A673 (cell line): ENCODE data around the gene MATK. TPM values are rescaled to one million over a fixed set of nuclear protein-coding genes. Genes with fewer than 3 reads are reported as not detected.

Source experiments
- BruUV-seq: library from RNA; stranded (reverse); fragments of 400-500 nt; replicated peaks from 2 replicates; lab custom pipeline; 2021; lab: Mats Ljungman, UMichigan
- CTCF ChIA-PET: fragments of 300-600 bp; sonication (Branson Sonifier 250); formaldehyde crosslinking; loops from one replicate; lab custom pipeline; 2022; ENCODE audit warnings: antibody characterized with exemption; lab: Charles Lee
- POLR2A ChIA-PET: fragments of 300-600 bp; sonication (Branson Sonifier 250); formaldehyde crosslinking; loops from one replicate; lab custom pipeline; 2022; ENCODE audit warnings: antibody characterized with exemption; ENCODE audit not compliant: low non-redundant PET; lab: Charles Lee
- DNase-seq: peaks from one replicate; pipeline ENCODE4 v3.0.0-alpha.2; 2015; ENCODE audit warnings: low spot score
- H3K27ac ChIP-seq: fragments of 200-600 bp; sonication (generic); 2 replicates; pipeline ENCODE4 v1.5.1; 2016; ENCODE audit warnings: mixed run types, low read depth, mild to moderate bottlenecking, mixed read lengths, antibody characterized with exemption, low read length; ENCODE audit not compliant: poor library complexity, severe bottlenecking
- H3K27me3 ChIP-seq: fragments of 200-600 bp; sonication (generic); replicated peaks from 2 replicates; pipeline ENCODE4 v1.6.1; 2017; ENCODE audit warnings: mixed run types, low read depth, mild to moderate bottlenecking, mixed read lengths, antibody characterized with exemption, low read length; ENCODE audit not compliant: insufficient read depth, poor library complexity
- H3K36me3 ChIP-seq: fragments of 200-600 bp; sonication (generic); 2 replicates; pipeline ENCODE4 v1.6.1; 2016; ENCODE audit warnings: mixed run types, mild to moderate bottlenecking, mixed read lengths, antibody characterized with exemption, low read length; ENCODE audit not compliant: insufficient read depth, poor library complexity, severe bottlenecking
- H3K4me1 ChIP-seq: fragments of 200-600 bp; sonication (generic); 2 replicates; pipeline ENCODE4 v1.6.1; 2017; ENCODE audit warnings: mixed run types, mild to moderate bottlenecking, mixed read lengths, antibody characterized with exemption, low read length; ENCODE audit not compliant: insufficient read depth, poor library complexity, severe bottlenecking
- H3K4me3 ChIP-seq: fragments of 200-600 bp; sonication (generic); 2 replicates; pipeline ENCODE4 v1.5.1; 2016; ENCODE audit warnings: low read depth, mixed run types, mild to moderate bottlenecking, mixed read lengths, low read length; ENCODE audit not compliant: poor library complexity, severe bottlenecking
- H3K9me3 ChIP-seq: fragments of 200-600 bp; sonication (generic); 2 replicates; pipeline ENCODE4 v1.6.1; 2016; ENCODE audit warnings: mixed run types, low read depth, mild to moderate bottlenecking, mixed read lengths, antibody characterized with exemption, low read length; ENCODE audit not compliant: poor library complexity, severe bottlenecking
- CTCF ChIP-seq: fragments of 300-800, 200-600 bp; sonication (generic); conservative IDR thresholded peaks from 2 replicates; pipeline ENCODE4 v1.5.1; 2017; ENCODE audit warnings: low read depth, mild to moderate bottlenecking, antibody characterized with exemption, low read length, moderate library complexity, mixed read lengths
- EZH2 ChIP-seq: fragments of 200-600 bp; sonication (generic); IDR thresholded peaks from 2 replicates; pipeline ENCODE4 v1.6.1; 2017; ENCODE audit warnings: borderline replicate concordance, low read depth, mild to moderate bottlenecking, mixed read lengths, antibody characterized with exemption, low read length; ENCODE audit not compliant: poor library complexity, severe bottlenecking
- intact Hi-C: fragments of 100-400 bp; cut with micrococcal nuclease; formaldehyde crosslinking; loops from one replicate; pipeline ENCODE4 v1.10.0; 2022; ENCODE audit not compliant: unreplicated experiment
- total RNA-seq: library from RNA; stranded (reverse); gene quantifications from 2 replicates; pipeline ENCODE4 v1.2.3, GENCODE V29; 2021

MATK gene
- total RNA-seq, 1 experiment from 2014 or later, result 2.0 TPM

GRCh38 chr19:3803114-3803888, 17.1 kb upstream of the MATK start:
- intact Hi-C loops, result no loop called here
- BruUV-seq, result no TSS peak
- Histone ChIP-seq H3K4me3 (no peak overlapping the region), H3K27ac (no peak overlapping the region), H3K36me3 (no peaks in the 10 kb centered on the region), H3K9me3 (no peaks in the 10 kb centered on the region), H3K4me1 (peaks cover 6% of the 10 kb centered on the region), H3K27me3 (peaks cover 18% of the 10 kb centered on the region)
- POLR2A ChIA-PET, result no interaction called here
- CTCF ChIA-PET, result no interaction called here
- no peak for TF ChIP-seq EZH2
- TF ChIP-seq CTCF, result no peak
- DNase-seq, result no peak

DNA sequence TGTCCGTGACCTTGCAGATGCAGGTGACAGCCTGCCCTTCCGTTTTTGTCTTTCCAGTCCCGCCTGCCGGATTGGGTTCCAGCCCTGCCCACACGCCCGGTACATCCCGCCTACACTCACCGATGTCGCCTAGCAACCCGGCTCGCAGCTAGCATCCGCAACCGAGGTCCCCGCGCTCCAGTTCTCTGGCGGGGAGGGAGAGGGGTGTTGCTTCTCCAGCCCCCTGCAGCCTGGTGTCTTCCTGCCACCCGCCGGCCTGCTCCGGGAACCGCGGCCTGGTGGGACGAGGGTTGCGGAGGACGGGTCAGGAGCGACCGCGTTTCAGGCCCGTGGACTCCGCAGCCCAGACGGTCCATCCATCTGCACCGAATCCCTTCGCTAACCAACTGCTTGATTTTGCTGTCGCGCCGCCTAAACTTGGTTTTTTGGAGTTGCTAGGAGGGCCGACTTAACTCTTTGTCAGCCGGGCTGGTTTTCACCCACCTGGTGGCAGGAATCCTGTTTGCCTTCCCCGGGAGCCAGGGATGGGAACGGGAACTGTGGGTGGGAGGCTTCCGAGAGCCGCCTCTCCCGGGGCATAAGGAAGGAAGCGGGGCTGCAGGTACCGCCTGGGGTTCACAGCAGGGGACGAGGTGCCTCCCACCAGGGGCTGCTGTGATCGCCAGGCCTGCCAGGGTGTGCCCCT, 15.4 kb upstream of the MATK start:
- DNase-seq, result no peak
- peaks cover 6% of the 10 kb centered on the region for H3K4me1 ChIP-seq
- ChIA-PET POLR2A (no interaction called here), CTCF (no interaction called here)
- intact Hi-C loops, result no loop called here
- H3K9me3 ChIP-seq, result no peaks in the 10 kb centered on the region
- H3K27me3 ChIP-seq, result peaks cover 18% of the 10 kb centered on the region
- H3K4me3 ChIP-seq, result no peak overlapping the region
- H3K27ac ChIP-seq, result no peak overlapping the region
- no peaks in the 10 kb centered on the region for H3K36me3 ChIP-seq
- BruUV-seq, result no TSS peak
- TF ChIP-seq CTCF, result no peak
- peak; percentile 76 for TF ChIP-seq EZH2

DNA sequence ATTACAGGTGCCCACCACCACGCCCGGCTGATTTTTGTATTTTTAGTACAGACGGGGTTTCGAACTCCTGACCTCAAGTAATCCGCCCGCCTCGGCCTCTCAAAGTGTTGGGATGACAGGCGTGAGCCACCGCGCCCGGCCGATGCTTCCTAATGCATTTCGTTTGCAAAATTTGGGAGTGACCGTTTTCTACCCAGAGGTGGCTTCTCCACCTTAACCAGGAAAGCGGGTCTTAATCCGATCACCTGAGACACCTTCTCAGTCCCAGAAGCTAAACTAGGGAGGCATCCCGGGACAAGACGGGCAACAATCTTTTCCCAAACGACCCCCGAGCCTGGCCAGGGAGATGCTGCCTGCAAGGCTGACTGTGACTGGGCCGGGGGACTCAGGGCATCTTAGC, 14.8 kb upstream of the MATK start:
- no peak overlapping the region for H3K27ac ChIP-seq
- H3K4me1 ChIP-seq, result peaks cover 6% of the 10 kb centered on the region
- POLR2A ChIA-PET, result no interaction called here
- BruUV-seq, result no TSS peak
- no peak overlapping the region for H3K4me3 ChIP-seq
- no peaks in the 10 kb centered on the region for H3K9me3 ChIP-seq
- intact Hi-C loops, result no loop called here
- H3K36me3 ChIP-seq, result no peaks in the 10 kb centered on the region
- DNase-seq, result no peak
- TF ChIP-seq EZH2 (no peak), CTCF (no peak)
- CTCF ChIA-PET, result no interaction called here
- H3K27me3 ChIP-seq, result peaks cover 18% of the 10 kb centered on the region
